ENCODE data around the gene CAPZA2. TPM values are rescaled to one million over a fixed set of nuclear protein-coding genes. Genes with fewer than 3 reads are reported as not detected.

Gene CAPZA2
- total RNA-seq, 1 donor from 2014 or later, result 210 TPM

DNA sequence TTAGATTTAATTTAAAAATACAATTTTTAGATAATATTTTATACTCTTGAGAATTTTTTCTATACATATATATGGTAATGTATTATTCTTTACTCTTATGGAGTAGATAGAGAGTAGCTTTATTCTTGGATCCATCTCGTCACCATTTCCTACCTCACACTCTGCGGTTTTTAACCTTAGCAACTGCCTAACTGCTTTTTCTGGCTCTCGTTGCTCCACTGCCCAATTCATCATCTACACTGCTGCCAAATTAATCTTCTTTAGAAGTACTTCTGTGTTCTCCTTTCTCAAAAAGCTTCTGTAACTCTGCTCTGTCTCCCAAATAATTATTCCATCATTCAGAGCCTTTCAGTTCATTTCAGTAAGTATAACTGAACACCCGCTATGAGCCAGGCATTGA is 35.3 kb downstream of the CAPZA2 start:
- Histone ChIP-seq H3K79me2 (ENCODE audit: low read depth) (peaks cover 47% of the 10 kb centered on the region), H3K27me3 (no peaks in the 10 kb centered on the region), H3F3A (ENCODE audit: low read depth) (peaks cover 7% of the 10 kb centered on the region), H3K4me2 (no peak overlapping the region), H3K36me3 (peaks cover 34% of the 10 kb centered on the region), H3K9ac (no peak overlapping the region), H4K20me1 (ENCODE audit: low read depth) (no peaks in the 10 kb centered on the region), H2AFZ (replicated peaks) (no peak overlapping the region), H3K4me3 (no peak overlapping the region), H3K27ac (peak overlapping the region; percentile 35), H3K4me1 (no peaks in the 10 kb centered on the region), H3K9me3 (ENCODE audit: low read depth) (no peaks in the 10 kb centered on the region)
- peaks cover 43% of the 10 kb centered on the region for H3K36me3 Mint-ChIP-seq
- H3K9me3 Mint-ChIP-seq, result no peaks in the 10 kb centered on the region
- no peaks in the 10 kb centered on the region for H3K4me1 Mint-ChIP-seq
- no peaks in the 10 kb centered on the region for H3K27me3 Mint-ChIP-seq (ENCODE audit: insufficient read depth, low read depth)
- H3K4me3 Mint-ChIP-seq, result no peak overlapping the region
- no peak overlapping the region for H3K27ac Mint-ChIP-seq
- TF ChIP-seq EZH2phosphoT487 (IDR thresholded peaks at IDR 0.05), result no peak
- TF ChIP-seq EZH2 (IDR thresholded peaks at IDR 0.05), result no peak
- TF ChIP-seq, protein P1, sequence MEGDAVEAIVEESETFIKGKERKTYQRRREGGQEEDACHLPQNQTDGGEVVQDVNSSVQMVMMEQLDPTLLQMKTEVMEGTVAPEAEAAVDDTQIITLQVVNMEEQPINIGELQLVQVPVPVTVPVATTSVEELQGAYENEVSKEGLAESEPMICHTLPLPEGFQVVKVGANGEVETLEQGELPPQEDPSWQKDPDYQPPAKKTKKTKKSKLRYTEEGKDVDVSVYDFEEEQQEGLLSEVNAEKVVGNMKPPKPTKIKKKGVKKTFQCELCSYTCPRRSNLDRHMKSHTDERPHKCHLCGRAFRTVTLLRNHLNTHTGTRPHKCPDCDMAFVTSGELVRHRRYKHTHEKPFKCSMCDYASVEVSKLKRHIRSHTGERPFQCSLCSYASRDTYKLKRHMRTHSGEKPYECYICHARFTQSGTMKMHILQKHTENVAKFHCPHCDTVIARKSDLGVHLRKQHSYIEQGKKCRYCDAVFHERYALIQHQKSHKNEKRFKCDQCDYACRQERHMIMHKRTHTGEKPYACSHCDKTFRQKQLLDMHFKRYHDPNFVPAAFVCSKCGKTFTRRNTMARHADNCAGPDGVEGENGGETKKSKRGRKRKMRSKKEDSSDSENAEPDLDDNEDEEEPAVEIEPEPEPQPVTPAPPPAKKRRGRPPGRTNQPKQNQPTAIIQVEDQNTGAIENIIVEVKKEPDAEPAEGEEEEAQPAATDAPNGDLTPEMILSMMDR (IDR thresholded peaks at IDR 0.05), result no peak
- DNase-seq (ENCODE audit: low spot score), result no peak

DNA sequence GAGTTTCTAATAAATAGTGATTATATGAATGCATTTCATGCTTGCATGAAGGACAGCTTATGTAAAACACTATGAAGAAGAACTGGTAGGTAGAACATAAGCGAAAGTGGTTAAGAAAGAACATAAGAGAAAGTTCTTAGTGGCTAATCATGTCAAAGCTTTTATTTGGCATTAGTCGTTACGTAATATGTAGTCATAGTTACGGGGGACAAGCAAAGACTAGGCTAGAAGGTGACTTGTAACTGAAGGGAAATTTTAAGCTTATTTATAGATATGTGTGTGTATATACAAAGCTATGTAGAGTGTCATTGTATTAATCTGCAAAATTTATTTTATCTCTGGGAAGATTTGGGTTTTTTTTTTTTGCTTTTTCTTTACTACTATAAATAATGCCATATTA is 36.9 kb downstream of the CAPZA2 start:
- TF ChIP-seq, protein P1 (IDR thresholded peaks at IDR 0.05), result no peak
- TF ChIP-seq EZH2 (IDR thresholded peaks at IDR 0.05) (no peak), EZH2phosphoT487 (IDR thresholded peaks at IDR 0.05) (no peak)
- no peak overlapping the region for H3K27ac Mint-ChIP-seq
- H3K4me1 Mint-ChIP-seq, result peaks cover 4% of the 10 kb centered on the region
- Histone ChIP-seq H3K9ac (no peak overlapping the region), H2AFZ (replicated peaks) (no peak overlapping the region), H3F3A (ENCODE audit: low read depth) (peaks cover 15% of the 10 kb centered on the region), H3K36me3 (peaks cover 21% of the 10 kb centered on the region), H3K27me3 (no peaks in the 10 kb centered on the region), H3K4me3 (no peak overlapping the region), H4K20me1 (ENCODE audit: low read depth) (no peaks in the 10 kb centered on the region), H3K27ac (no peak overlapping the region), H3K79me2 (ENCODE audit: low read depth) (peaks cover 37% of the 10 kb centered on the region), H3K4me1 (peaks cover 9% of the 10 kb centered on the region), H3K9me3 (ENCODE audit: low read depth) (no peaks in the 10 kb centered on the region), H3K4me2 (no peak overlapping the region)
- H3K27me3 Mint-ChIP-seq (ENCODE audit: insufficient read depth, low read depth), result no peaks in the 10 kb centered on the region
- H3K36me3 Mint-ChIP-seq, result peaks cover 38% of the 10 kb centered on the region
- H3K4me3 Mint-ChIP-seq, result no peak overlapping the region
- H3K9me3 Mint-ChIP-seq, result no peaks in the 10 kb centered on the region
- no peak for DNase-seq (ENCODE audit: low spot score)

DNA sequence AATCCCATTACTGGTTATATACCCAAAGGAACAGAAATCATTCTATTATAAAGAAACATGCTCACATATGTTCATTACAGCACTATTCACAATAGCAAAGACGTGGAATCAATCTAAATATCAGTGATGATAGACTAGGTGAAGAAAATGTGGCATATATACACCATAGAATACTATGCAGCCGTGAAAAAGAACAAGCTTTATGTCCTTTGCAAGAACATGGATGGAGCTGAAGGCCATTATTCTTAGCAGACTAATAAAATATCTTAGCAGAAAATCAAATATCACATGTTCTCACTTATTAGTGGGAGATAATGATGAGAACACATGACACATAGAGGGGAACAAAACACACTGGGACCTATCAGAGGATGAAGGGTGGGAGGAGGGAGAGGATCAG is 38.8 kb downstream of the CAPZA2 start:
- Histone ChIP-seq H3K4me1 (peaks cover 27% of the 10 kb centered on the region), H2AFZ (replicated peaks) (no peak overlapping the region), H3K9me3 (ENCODE audit: low read depth) (no peaks in the 10 kb centered on the region), H3K4me3 (no peak overlapping the region), H3K27me3 (no peaks in the 10 kb centered on the region), H3K4me2 (no peak overlapping the region), H3K36me3 (peaks cover 25% of the 10 kb centered on the region), H4K20me1 (ENCODE audit: low read depth) (no peaks in the 10 kb centered on the region), H3F3A (ENCODE audit: low read depth) (peaks cover 30% of the 10 kb centered on the region), H3K79me2 (ENCODE audit: low read depth) (peaks cover 34% of the 10 kb centered on the region), H3K27ac (no peak overlapping the region), H3K9ac (no peak overlapping the region)
- no peak overlapping the region for H3K27ac Mint-ChIP-seq
- H3K4me3 Mint-ChIP-seq, result no peak overlapping the region
- TF ChIP-seq, protein P1 (IDR thresholded peaks at IDR 0.05), result no peak
- no peak for TF ChIP-seq EZH2phosphoT487 (IDR thresholded peaks at IDR 0.05)
- no peak for TF ChIP-seq EZH2 (IDR thresholded peaks at IDR 0.05)
- no peaks in the 10 kb centered on the region for H3K27me3 Mint-ChIP-seq (ENCODE audit: insufficient read depth, low read depth)
- H3K9me3 Mint-ChIP-seq, result no peaks in the 10 kb centered on the region
- H3K36me3 Mint-ChIP-seq, result peaks cover 34% of the 10 kb centered on the region
- peaks cover 9% of the 10 kb centered on the region for H3K4me1 Mint-ChIP-seq
- DNase-seq (ENCODE audit: low spot score), result no peak
